Left lung (tissue), 10 donors: ENCODE data around the gene ZCCHC3. TPM values are rescaled to one million over a fixed set of nuclear protein-coding genes. Genes with fewer than 3 reads are reported as not detected.

Experiments
- ATAC-seq: fragments of 200-7000 bp; cut with Tn5 transposase; one replicate; pipeline ENCODE4 v1.9.1; 2020; ENCODE audit warnings: moderate library complexity
- DNase-seq, 4 donors: peaks; one replicate each; pipeline ENCODE4 v3.0.0-alpha.2; 2013 to 2020
- H3K27ac ChIP-seq, 2 donors: fragments of 200-600 bp; sonication (generic) in 1 of 2; one replicate each; pipeline versions ENCODE4 v1.5.0 to v1.8.0; 2020 to 2021
- H3K27me3 ChIP-seq, 2 donors: fragments of 200-600 bp; sonication (generic) in 1 of 2; one replicate each; pipeline versions ENCODE4 v1.5.0 to v1.8.0; 2020 to 2021
- H3K36me3 ChIP-seq, 2 donors: fragments of 200-600 bp; sonication (generic) in 1 of 2; one replicate each; pipeline versions ENCODE4 v1.5.0 to v1.8.0; 2020 to 2021
- H3K4me1 ChIP-seq, 2 donors: fragments of 200-600 bp; one replicate each; pipeline ENCODE4 v1.8.0; 2021
- H3K4me3 ChIP-seq, 2 donors: fragments of 200-600 bp; sonication (generic) in 1 of 2; one replicate each; pipeline versions ENCODE4 v1.5.0 to v1.8.0; 2020 to 2021; ENCODE audit warnings: mild to moderate bottlenecking in 1 of 2
- H3K9me3 ChIP-seq, 2 donors: fragments of 200-600 bp; sonication (generic) in 1 of 2; one replicate each; pipeline versions ENCODE4 v1.5.0 to v1.8.0; 2020 to 2021
- intact Hi-C, 2 donors: fragments of 100-400 bp; cut with DNase I; formaldehyde crosslinking; loops; one replicate each; pipeline versions ENCODE4 v1.11.2 to v1.14.2; 2022
- polyA plus RNA-seq, 6 donors: library from polyadenylated mRNA; unstranded; fragments of 120-200 nt; gene quantifications; one replicate each; pipeline ENCODE4 v1.2.1, GENCODE V29; 2013; ENCODE audit not compliant: insufficient read length in 6 of 6
- total RNA-seq, 2 donors: library from RNA; stranded (reverse); fragmentation: NEBNext Ultra II Directional; extraction: Animal tissue kit (Norgen Biotek cat#: 25700); gene quantifications; one replicate each; pipeline ENCODE4 v1.2.1, GENCODE V29; 2021
- TF ChIP-seq, protein P1 (sequence below), 2 donors: fragments of 200-600 bp; sonication (generic) in 1 of 2; IDR thresholded peaks; one replicate each; pipeline versions ENCODE4 v1.5.0 to v1.8.0; 2021; ENCODE audit warnings: antibody characterized with exemption in 2 of 2
- donor health status: DM: no; HTN: yes; CAD: no.
- donor health status: DM: no; HTN: no; CAD: no.

The ZCCHC3 gene
- total and polyA plus RNA-seq, 8 donors, result 11.5 to 50.5 (median 43.3) TPM

DNA sequence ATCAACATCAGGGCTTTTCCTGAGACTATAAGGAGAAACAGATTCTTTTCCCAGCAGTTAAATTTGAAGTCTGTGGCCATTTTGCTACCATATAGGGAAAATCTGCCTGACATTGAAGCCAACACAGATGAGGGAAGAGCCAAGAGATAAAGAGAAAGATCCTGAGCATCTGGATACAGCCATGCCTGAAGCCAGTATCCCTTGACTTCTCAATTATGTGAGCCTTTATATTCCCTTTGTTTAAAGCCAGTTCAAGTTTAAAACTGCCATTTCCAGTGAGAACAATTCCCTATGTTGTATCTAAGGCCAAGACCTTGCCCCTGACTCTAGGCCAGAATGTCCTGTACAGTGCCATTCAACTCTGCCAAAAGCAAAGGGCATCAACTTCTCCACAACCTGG, 45.7 kb downstream of the ZCCHC3 start:
- Histone ChIP-seq H3K4me3 (no peak overlapping the region), H3K4me1 (peaks cover 4 to 16% of the 10 kb centered on the region in 2 donors), H3K27me3 (peaks cover 0 to 18% of the 10 kb centered on the region in 2 donors), H3K36me3 (no peaks in the 10 kb centered on the region), H3K9me3 (peaks cover 0 to 10% of the 10 kb centered on the region in 2 donors), H3K27ac (no peak overlapping the region)
- TF ChIP-seq, protein P1, sequence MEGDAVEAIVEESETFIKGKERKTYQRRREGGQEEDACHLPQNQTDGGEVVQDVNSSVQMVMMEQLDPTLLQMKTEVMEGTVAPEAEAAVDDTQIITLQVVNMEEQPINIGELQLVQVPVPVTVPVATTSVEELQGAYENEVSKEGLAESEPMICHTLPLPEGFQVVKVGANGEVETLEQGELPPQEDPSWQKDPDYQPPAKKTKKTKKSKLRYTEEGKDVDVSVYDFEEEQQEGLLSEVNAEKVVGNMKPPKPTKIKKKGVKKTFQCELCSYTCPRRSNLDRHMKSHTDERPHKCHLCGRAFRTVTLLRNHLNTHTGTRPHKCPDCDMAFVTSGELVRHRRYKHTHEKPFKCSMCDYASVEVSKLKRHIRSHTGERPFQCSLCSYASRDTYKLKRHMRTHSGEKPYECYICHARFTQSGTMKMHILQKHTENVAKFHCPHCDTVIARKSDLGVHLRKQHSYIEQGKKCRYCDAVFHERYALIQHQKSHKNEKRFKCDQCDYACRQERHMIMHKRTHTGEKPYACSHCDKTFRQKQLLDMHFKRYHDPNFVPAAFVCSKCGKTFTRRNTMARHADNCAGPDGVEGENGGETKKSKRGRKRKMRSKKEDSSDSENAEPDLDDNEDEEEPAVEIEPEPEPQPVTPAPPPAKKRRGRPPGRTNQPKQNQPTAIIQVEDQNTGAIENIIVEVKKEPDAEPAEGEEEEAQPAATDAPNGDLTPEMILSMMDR (IDR thresholded peaks at IDR 0.05), result no peak
- ATAC-seq (no peak), DNase-seq (no peak)
- intact Hi-C loops, result loop anchor here in 1 of 2 donors (2.0 kb wide), 1 partner anchor 14 kb away; no protein-coding TSS in a partner anchor

DNA sequence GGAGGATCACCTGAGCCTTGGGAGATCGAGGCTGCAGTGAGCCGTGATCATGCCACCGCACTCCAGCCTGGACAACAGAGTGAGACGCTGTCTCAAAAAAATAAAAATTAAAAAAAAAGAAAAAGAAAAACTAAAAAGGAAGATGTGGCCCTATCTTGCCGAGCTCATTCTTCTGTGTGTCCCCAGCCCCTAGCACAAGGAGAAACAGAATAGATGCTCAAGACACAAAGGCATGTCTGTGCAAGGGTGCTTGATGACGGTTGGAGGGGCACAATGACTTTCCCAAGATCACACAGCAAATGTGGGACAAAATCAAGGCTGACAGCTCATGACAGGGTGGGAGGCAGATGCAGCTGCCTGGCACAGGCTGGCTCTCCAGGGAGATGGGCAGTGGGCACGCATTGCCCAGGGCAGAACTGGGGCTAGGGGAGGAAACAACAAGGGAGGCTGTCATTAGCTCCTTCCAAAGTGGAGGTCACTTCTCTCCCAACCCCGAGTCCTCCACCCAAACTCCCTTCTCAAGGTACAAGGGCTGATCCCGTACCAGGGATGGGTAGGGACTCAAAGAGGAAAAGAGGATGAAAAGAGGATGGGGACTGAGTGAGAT, 48.8 kb downstream of the ZCCHC3 start:
- peaks cover 0 to 18% of the 10 kb centered on the region in 2 donors for H3K27me3 ChIP-seq
- H3K4me1 ChIP-seq, result peaks cover 4 to 16% of the 10 kb centered on the region in 2 donors
- H3K9me3 ChIP-seq, result peaks cover 0 to 10% of the 10 kb centered on the region in 2 donors
- intact Hi-C loops, result no loop called here
- ATAC-seq (no peak), DNase-seq (no peak)
- peak overlapping the region; percentile 72 to 75 for H3K4me3 ChIP-seq
- H3K36me3 ChIP-seq, result no peaks in the 10 kb centered on the region
- TF ChIP-seq, protein P1 (IDR thresholded peaks at IDR 0.05), result no peak
- peak overlapping the region; percentile 79 to 95 for H3K27ac ChIP-seq

DNA sequence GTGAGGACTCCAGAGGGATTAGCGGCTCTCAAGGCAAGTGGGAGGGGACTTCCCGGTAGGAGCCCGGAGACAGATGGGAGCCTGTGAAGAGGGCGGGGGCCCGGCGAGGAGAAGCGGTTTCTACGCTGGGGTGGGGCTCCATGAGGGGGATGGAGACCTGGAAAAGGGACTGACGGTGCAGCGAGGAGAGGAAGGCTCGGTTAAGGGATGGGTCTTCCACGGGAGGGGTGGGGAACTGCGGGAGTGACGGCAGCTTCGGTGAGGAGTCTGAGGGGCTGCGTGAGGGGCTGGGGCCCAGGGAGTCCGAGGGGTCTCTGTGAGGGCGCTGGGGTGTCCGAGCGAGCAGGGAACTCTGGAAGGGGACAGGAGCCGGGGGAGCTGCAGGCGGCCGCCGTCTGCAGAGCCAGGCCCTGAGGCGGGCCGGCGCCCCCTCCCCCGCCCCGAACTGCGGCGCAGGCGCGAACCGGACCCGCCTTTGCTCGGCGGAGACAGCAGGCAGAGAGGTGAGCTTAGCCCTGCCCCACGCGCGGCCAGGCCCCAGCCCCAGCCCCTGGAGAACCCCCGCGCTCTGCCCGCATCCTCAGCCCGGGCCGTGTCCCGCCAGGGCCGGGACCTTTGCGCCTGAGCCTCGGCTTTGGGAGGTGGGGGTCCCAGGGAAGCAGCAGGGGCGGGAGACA, 49.4 kb downstream of the ZCCHC3 start, which contains the start of gene NRSN2:
TSS of gene NRSN2 (plus strand) at position 472 of the 677 bp plus-strand sequence. CDS start 2,533 bp downstream, outside the sequence.
- Histone ChIP-seq H3K9me3 (peaks cover 0 to 7% of the 10 kb centered on the region in 2 donors), H3K4me1 (peaks cover 4 to 16% of the 10 kb centered on the region in 2 donors), H3K36me3 (no peaks in the 10 kb centered on the region), H3K27ac (peak within 1 kb of the TSS; percentile 79 to 95), H3K27me3 (peaks cover 0 to 18% of the 10 kb centered on the region in 2 donors), H3K4me3 (peak within 1 kb of the TSS; percentile 72 to 75)
- peak; percentile 55 to 89 (median 72) for DNase-seq
- TF ChIP-seq, protein P1 (IDR thresholded peaks at IDR 0.05), result no peak
- ATAC-seq, result peak; percentile 79
- intact Hi-C loops, result no loop called here

DNA sequence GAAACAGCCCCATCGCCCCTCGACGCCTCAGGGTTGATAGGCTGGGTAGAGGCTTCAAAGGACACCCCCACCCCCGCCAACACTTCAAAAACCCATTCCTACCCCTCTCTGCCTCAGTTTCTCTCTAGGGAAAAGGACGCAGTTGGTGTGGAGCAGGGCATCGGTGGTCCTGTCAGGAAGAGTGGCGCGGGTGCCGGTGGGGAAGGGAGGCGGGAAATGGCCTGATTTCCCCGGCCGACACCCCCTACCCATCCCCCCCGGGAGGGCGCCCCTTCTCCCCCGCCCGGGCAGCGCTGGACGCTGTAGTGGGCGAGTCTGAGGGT, 49.9 kb downstream of the ZCCHC3 start:
- H3K36me3 ChIP-seq, result no peaks in the 10 kb centered on the region
- peak overlapping the region; percentile 72 to 75 for H3K4me3 ChIP-seq
- DNase-seq, result no peak
- TF ChIP-seq, protein P1 (IDR thresholded peaks at IDR 0.05), result no peak
- ATAC-seq, result no peak
- intact Hi-C loops, result no loop called here
- peaks cover 4 to 16% of the 10 kb centered on the region in 2 donors for H3K4me1 ChIP-seq
- peaks cover 0 to 18% of the 10 kb centered on the region in 2 donors for H3K27me3 ChIP-seq
- H3K27ac ChIP-seq, result peak overlapping the region; percentile 79 to 95
- peaks cover 0 to 2% of the 10 kb centered on the region in 2 donors for H3K9me3 ChIP-seq
